Stimulated activated CD8-positive, alpha-beta memory T cell treated with anti-CD3 and anti-CD28 coated beads, Interleukin-7, amount 100 ng/mL, for 48 hours (primary cell): ENCODE data around the gene BOLL.
"Not testable (repeated sequence)": the region's sequence is repeated elsewhere in the genome, so short reads cannot be mapped to it uniquely, and the experiment has no call there.

Experiments
- DNase-seq, 2 donors: peaks; one replicate each; pipeline ENCODE4 v3.0.0-alpha.2; 2020; ENCODE audit warnings: low read depth in 1 of 2; ENCODE audit errors: extremely low read depth in 1 of 2

Gene BOLL

DNA sequence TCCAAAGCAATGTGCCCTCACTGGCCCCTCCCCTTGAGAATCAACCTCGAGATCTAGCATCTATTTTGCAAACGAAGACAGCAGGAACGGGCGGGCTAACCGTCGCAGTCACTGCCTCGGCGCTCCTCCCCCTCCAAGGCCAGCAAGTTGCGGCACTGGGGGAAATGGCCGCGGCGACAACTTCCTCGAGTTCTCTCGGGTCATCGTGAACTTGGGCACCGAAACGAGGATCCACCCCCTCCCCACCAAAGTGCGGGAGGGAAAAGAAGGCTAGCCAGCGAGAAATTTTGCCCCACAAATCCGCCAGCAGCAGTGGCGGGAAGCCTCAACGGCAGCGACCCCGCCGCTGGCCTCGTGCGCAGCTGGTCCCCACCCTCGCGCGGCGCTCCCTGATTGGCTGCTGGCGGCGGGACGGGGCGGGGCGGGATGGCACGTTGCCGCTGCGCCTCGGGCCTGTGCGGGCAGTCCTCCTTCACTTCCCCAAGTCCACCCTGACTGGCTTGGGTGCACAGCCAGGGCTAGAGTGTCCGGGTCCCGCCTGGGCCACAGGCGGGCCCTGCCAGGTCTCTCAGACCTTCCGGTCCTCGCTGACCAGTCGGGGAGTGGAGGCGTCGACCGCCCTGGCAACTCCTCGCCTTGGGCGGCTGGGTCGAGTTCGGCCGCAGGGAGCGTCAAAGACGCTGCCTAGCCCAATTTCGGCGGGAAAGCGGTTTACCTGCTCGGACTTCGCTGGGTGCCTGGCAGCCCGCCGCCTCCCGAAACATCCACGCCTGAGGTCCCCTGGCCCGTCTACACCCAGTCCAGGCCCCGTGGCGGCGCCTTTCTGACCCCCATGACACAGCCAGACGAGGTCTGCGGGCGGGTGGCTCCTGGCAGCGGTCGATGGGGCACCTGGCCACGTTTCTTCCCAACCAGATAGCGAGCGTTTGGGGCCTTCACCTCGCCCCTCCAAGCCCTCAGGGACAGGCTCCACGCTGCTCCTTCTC, at the start of gene BOLL:
TSS of gene BOLL (minus strand) at position 364 of the 986 bp plus-strand sequence. CDS start 3,469 bp downstream, outside the sequence.
- no peak for DNase-seq

GRCh38 chr2:197834771-197835170, 49.7 kb upstream of the BOLL start:
- not testable (repeated sequence) for DNase-seq

DNA sequence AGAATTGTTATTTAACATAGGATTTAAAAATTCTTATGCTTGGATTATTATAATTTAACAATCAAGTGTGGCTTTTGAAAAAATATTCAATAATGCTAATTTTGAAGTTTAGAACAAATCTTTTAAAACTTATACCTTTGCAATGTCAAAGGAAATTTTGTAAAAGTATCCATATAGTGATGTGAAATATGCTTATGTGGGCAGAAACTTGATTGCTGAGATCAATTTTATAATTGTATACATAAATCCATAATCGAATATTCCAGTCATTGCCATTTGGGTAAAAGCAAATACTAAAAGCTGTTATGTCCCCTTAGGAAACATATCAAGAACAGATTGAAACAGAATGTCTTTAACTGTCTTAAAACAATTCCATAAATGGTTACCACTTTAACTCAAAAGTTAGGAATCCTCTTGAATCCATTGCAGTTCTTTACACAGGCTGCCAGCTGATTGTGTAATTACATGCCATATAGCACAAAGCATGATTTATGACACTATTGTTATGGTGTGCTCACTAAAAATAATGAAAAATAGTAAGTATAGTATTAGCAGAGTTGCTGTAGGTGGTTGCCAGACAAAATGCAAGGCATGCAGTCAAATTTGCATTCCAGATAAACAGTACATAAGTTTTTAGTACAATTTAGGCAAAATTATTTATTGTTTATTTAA, 43.5 kb upstream of the BOLL start:
- DNase-seq: no peak

- no peak for DNase-seq
Measured at GRCh38 chr2:197827618-197828017, 42.5 kb upstream of the BOLL start.

- DNase-seq: no peak
Measured at GRCh38 chr2:197822333-197822732, 37.2 kb upstream of the BOLL start.

DNA sequence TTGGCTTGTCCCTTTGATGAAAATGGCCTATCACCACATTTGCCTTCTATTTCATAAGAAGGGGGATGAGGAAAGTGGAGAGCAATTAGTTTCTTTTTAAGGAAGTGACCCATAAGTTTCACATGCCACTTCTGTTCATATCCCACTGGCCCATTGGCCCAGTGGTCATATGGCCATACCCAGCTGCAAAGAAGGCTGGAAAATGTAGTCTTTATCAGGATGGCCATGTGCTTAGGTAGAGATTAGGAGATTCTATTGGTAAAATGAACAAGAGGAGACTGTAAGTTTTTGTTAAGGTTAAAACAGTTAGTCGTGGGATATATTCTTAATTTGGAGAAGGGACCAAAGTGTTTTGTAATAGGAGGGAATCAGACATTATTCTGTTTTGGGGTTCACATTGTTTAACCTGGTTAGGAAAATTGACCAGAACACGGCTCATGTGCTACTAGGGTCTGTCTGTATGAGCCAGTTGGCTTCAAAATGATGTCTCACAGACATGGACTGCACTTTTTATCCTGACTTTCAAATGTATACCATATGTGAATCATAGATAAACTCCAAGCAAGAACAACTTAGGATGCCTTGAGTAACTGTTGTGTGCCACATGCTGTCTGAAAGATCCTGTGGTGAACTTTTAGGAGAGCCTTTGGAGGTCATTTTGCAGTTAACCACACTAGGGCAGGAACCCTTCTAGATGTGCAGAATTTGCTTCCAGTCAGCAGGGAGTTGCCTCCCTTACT, 36.6 kb upstream of the BOLL start:
- no peak for DNase-seq

DNA sequence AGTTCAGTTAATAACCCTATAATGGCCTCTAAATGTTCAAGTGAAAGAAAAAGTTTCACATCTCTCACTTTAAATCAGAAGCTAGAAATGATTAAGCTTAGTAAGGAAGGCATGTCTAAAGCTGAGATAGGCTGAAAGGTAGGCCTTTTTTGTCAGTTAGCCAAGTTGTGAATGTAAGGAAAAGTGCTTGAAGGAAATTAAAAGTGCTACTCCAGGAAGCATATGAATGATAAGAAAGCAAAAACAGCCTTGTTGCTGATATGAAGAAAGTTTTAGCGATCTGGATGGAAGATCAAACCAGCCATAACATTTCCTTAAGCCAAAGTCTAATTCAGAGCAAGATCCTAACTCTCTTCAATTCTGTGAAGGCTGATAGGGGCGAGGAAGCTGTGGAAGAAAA, 29.4 kb upstream of the BOLL start:
- no peak for DNase-seq

DNA sequence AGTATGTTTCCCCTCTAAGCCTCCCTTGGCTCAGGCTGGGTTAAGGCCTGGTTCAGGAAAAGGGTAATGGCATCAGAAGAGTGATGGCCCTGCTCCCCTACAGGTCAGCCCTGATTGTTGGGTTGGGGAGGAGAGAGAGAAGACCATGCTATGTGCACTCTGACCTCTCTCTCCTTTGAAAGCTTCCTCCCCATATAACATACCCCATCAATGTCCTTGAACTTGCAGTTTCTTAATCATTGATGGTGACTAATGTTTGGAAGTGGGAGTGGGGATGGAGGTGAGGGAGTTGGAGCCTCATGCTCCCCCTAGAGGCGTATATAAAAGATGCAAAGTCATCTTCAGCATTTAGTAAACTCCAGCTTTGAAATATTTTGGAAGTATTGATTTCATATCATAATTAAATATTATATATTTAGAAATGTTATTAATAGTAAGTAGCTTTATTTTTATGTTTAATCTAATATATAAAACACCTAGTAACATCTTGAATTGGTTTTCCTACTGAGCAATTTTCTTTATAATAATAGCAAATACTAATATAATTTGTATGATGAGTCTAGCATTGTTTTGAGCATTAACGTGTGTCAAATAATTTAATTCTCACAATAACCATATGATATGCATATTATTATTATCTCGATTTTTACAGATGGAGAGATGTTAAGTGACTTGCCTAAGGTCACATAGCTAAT, 28.1 kb upstream of the BOLL start:
- DNase-seq: no peak

DNA sequence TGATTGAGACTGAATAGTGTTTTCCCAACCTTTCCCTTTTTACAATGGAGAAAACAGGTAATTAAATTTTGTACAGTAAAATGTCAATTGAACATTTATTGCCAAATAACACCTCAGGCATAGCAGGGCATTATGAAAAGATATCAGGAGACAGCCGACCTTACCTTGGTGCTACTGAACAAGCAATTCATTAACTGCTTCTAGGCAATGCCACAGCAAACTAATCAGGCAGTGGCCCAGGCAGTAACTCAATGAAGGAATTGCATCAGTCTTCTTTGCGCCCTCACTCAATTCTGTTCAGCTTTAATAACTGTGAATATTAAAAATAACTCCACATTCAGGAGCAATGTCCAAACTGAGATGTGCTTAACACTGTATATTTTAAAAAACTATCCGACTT, 25.4 kb upstream of the BOLL start:
- DNase-seq: no peak

DNA sequence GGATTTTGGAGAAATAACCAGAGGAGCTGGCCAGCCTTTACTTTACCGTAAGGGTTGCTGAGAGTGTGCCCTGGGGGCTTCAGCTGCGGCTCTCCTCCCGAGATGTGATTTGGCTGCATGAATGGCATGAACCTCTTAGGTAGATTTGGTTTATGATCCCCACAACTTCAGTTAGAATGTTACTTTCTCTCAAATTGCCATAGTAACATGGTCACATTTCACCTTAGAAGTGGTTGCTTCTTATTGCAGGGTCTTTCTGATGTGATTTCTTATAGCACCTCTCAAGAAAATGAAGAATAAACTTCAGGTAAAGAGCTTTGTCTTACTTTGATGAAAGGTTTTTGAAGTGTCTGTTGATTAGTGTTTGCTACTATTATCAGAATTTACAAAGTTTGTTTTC, 24.9 kb upstream of the BOLL start:
- DNase-seq: no peak

DNA sequence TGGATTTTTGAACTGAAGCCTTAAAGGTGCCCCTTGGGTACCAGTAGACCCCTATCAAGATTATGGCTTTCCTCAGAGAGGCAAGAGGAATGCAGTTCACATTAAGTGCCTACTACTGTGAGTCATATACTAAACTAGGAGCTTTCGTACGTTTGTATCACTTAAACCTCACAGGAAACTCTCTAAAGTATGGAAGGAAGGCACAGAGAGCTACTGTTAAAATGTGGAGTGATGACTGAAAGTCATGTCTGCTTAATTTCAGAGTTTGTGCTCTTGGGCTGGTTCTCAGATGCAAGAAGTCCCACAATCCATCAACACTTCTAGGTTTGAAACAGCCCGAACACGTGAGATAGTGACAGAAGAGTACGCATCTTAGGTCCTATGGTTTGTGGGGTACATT, 23.9 kb upstream of the BOLL start:
- DNase-seq: no peak

DNA sequence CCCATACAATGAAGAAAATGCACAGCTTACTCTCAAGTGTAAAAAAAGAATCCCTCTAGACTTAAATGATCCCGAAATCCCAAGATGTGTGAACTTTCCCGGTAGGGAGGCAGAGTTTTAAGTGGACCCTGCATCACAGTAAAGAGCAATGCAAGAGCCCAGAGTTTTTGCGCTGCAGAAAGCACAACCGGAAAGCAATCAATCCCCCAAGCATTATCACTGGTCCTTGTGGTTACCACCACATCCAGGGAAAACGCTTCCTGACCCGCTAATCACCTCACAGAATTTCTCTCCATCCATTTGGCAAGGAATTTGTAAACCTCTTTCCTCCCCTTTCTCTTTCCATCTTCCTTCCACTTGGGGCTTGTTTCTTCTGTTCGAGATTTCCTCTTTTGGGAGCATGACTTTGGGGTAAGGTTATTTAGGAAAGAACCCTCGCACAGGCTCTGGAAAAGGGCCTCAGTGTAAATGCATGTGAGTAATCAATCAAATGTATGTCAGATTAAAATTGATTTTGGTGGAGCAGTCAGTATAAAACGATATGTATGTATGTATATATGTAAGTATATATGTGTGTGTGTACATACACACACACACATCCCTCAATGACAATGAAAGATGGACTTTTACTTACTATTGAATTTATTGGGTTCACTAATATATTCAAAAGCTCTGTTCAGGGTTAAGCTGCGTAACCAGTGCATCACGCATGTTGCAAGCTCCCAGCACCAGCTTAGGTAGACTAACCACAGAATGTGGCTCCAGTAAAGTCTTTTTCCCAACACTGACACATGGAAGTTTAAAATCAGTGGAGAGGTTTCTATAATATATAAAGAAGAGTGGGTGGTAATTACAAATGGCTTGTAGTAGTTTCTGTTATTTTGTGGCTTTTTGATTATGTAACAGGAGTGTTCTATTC, 20.9 kb upstream of the BOLL start:
- no peak for DNase-seq

DNA sequence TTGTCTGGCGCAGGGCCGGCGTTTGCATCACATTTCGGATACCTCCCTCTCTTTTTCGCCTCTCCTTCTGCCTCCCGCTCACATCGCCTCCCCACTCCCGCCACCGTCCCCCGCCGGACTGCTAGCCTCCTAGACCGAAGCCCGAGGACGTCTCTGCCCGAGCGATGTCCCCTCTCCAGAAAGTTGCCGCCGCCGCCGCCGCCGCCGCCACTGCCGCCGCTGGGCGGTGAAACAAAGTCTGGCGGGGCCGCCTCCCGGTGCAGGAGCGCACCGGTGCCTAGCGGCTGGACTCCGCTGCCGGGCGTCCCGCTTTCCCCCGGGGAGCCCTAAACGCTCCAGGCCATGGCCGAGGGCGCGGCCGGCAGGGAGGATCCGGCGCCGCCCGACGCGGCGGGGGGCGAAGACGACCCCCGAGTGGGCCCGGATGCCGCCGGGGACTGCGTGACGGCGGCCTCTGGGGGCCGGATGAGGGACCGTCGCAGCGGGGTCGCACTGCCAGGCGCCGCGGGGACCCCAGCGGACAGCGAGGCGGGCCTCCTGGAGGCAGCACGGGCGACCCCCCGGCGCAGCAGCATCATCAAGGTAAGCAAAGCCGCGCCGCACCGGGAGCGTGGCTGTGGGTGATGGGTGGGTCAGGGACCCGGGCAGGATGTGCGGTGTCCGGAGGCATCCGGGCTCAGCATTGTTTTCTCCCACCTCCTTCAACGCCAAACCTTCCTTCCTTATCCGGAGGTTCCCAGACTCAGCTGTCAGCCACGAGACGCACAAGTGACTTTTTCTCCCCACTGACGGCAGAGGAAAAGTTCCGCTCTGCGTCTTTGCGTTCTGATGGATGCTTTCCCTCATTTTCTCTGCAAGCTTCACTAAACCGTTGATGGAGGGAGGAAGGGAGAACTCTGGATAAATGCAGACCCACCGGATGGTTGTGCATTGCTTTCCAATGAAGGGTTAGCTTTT, 19.9 kb upstream of the BOLL start:
- DNase-seq: no peak

DNA sequence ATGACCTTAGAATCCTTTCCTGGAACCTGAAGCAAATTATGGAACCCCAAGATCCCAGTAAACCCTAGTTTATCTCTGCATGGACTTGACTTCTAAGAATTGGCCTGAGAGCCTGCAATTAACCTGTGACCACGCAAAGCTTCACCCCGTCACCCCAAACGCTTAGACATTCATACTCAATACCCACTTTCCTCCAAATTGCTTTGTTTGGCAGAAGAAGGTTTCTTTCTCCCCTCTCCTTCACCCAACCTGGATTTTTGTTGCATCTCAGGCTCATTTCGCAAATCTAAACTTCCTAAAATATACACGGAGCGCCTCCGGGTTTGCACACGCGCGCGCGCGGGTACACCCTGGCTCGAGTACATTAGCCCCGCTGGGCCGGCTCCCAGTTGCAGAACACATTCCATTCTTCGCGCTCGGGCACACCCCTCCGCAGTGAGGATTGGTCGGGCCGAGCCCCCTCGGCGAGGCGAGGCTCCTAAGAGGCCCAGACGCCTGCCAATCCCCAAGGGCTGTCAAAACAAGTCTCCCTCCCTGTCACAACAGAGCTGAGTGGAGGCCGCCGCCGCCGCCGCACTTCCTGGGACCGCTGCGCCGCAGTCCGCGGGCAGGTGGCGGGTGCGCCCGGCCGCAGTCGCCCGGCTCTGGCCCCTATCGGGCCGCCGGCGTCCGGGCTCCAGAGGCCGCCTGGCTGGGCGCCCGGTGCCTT, 19.1 kb upstream of the BOLL start, which contains the start of gene PLCL1:
TSS of gene PLCL1 (plus strand) at position 545 of the 709 bp plus-strand sequence.
- peak; percentile 72 to 81 for DNase-seq

DNA sequence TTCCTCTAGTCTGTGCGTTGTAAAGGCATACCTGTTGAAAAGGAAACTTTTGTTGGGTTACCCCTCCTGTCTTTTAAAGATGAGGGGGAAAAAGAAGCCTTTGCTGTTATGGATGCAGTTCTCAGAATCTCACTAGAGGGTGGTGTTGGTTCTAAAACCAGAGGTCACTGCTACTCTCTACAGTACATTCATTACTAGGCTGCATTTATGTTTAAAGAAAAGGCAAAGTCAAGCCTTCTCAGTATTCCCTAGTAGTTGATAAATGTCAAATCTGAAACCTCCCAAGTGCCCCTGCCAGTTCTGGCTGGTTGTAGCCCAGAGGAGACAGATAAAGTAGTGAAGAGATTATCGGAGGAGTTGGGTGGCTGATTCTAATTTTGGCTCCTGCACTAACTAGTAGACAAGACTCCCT, 17.9 kb upstream of the BOLL start:
- no peak for DNase-seq

DNA sequence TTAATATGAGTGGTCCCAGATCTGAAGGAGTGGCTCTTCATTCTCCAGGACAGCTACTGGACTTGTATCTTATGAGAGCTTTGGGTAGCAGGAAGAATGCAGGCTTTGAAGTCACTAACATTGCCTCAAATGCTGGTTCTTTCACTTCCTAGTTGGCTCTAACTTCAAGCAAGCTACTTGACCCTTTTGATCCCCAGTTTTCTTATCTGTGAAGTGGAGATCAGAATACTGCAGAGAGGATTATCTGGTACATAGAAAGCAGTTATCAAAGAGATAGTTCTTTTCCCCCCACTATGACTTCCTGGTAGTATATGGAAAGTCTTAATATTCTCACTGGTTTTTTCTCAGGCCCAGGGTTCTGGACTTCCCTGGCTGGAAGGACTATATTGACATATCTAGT, 15.9 kb upstream of the BOLL start:
- DNase-seq: no peak

DNA sequence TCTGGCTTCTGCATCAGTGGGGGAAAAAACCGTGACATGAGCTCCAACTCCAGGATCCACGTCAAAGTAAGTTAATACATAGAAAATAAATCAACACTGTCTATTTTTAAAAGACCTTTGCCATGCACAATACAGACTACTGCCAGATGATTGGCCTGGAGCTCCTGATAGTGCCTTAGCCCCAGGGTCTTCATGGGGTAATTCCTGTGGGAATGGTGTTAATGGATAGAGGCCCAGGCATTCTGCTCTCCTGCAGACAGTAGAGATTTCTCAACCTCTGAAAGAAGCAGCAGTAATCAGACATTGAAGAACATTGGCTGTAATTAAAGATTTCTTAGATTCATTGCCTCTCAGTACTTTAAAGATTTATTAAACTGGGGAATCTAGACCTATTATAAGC, 15.0 kb upstream of the BOLL start:
- DNase-seq: no peak

DNA sequence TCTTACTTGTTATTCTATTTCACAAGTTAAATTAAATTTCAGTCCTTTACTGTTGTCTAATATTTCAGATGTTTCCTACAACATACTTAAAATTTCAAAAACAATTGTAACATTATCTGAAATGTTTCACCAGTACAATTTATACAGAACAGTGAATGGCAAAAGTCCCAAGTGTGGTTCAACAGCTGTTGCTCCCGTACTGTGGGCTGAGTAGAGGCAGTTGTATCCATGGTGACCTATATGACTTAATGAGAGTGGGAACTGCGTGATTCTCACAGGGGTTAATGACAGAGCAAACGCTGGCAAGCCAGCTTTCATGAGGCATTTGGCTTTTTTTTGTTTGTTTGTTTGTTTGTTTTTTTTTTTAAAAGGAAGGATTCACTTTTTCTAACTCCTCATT, 13.9 kb upstream of the BOLL start:
- no peak for DNase-seq
